Brain microvascular endothelial cell (primary cell): ENCODE measurements around the gene DENND5B.
"Not testable (repeated sequence)": the region's sequence is repeated elsewhere in the genome, so short reads cannot be mapped to it uniquely, and the experiment has no call there.

ENCODE experiments used
- DNase-seq: peaks from one replicate; pipeline ENCODE4 v3.0.0-alpha.2; 2020
- H3K27ac ChIP-seq: fragments of 250-450 bp; sonication (Bioruptor Pico); 2 replicates; pipeline ENCODE4 v1.5.1; 2020; ENCODE audit warnings: mild to moderate bottlenecking, moderate library complexity
- H3K27me3 ChIP-seq: fragments of 250-450 bp; sonication (Bioruptor Pico); replicated peaks from 2 replicates; pipeline ENCODE4 v1.5.1; 2020; ENCODE audit warnings: mild to moderate bottlenecking
- H3K36me3 ChIP-seq: fragments of 250-450 bp; sonication (Bioruptor Pico); replicated peaks from 2 replicates; pipeline ENCODE4 v1.5.1; 2020; ENCODE audit warnings: mild to moderate bottlenecking
- H3K4me3 ChIP-seq: 2 replicates; pipeline ENCODE4 v1.5.1; 2011; ENCODE audit warnings: low read depth, mild to moderate bottlenecking, control low read depth, low read length, moderate library complexity
- in situ Hi-C: cut with HindIII; loops from 2 replicates; pipeline ENCODE4 v1.10.0; 2017; ENCODE audit warnings: low sequenced_read_pairs, low pct_ligation_motif_present
- TF ChIP-seq, protein P1 (sequence below): IDR thresholded peaks from 2 replicates; pipeline ENCODE4 v1.5.1; 2011; ENCODE audit warnings: low read depth, mild to moderate bottlenecking, moderate library complexity, low read length, control low read depth, inconsistent platforms; ENCODE audit errors: missing control alignments

DENND5B gene

DNA sequence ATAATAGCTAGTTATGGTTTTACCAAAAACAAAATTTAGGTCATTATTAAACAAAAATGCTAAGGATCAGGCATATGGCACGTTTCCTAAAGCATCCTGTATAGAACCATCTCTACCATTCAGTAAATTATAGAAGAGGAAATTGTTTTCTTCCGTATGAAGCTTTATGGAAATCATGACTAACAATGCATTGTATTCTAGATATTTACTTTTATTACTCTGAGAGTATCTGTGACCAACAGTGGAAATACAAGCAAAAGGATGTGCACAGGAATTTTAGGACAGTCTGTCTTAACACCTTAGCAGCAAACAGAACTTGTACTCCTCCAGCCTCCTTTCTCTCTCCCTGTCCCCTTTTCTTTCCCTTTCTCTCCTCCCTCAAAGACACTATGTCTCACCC lies 7.1 kb downstream of the DENND5B start:
- H3K27ac ChIP-seq: no peak overlapping the region

DNA sequence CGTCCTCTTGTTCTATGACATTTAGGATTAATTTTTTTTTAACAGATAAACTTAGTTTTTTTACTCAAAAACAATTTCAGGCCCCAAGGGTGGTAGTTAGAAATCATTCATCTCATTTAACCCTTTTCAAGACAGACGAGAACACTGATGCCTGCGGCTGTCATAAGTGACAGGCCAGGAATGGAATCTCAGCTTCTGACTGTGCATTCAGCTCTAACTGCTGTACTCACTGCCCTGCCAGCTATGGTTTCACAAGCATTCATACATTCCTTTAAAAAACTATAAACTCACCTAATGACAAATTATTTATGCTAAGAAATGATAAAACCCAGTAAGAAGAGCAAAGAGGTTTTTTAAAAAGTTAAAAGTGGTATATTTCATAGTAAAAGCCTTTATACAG lies 8.8 kb downstream of the DENND5B start:
- in situ Hi-C loops: no loop called here
- TF ChIP-seq, protein P1, sequence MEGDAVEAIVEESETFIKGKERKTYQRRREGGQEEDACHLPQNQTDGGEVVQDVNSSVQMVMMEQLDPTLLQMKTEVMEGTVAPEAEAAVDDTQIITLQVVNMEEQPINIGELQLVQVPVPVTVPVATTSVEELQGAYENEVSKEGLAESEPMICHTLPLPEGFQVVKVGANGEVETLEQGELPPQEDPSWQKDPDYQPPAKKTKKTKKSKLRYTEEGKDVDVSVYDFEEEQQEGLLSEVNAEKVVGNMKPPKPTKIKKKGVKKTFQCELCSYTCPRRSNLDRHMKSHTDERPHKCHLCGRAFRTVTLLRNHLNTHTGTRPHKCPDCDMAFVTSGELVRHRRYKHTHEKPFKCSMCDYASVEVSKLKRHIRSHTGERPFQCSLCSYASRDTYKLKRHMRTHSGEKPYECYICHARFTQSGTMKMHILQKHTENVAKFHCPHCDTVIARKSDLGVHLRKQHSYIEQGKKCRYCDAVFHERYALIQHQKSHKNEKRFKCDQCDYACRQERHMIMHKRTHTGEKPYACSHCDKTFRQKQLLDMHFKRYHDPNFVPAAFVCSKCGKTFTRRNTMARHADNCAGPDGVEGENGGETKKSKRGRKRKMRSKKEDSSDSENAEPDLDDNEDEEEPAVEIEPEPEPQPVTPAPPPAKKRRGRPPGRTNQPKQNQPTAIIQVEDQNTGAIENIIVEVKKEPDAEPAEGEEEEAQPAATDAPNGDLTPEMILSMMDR: no peak
- H3K4me3 ChIP-seq: no peak overlapping the region
- no peaks in the 10 kb centered on the region for H3K36me3 ChIP-seq
- no peaks in the 10 kb centered on the region for H3K27me3 ChIP-seq
- H3K27ac ChIP-seq: no peak overlapping the region
- peak; percentile 69 for DNase-seq

More for the DNA sequence above, 7.1 kb downstream of the DENND5B start:
- Histone ChIP-seq H3K36me3 (no peaks in the 10 kb centered on the region), H3K27me3 (no peaks in the 10 kb centered on the region), H3K4me3 (no peak overlapping the region)
- no peak for DNase-seq
- TF ChIP-seq, protein P1: no peak
- in situ Hi-C loops: no loop called here

DNA sequence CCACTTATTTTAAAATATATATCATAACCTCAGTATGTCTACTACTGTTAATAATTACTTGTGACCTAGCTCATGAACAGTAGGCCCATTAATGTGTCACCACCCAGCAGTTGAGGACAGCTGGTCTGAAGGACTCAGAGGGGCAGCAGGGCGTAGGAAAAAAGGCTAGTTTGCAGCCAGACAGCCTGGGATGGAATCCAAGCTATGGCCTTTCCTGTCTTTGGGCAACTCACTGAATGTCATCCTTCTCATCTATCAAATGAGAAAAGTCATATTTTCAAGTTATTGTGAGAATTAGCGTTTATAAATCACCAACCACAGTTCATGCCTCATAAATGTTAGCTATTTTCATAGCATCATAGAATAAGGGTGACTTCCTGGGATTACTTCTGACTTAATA lies 12.3 kb downstream of the DENND5B start:
- no peaks in the 10 kb centered on the region for H3K27me3 ChIP-seq
- H3K27ac ChIP-seq: no peak overlapping the region
- no peaks in the 10 kb centered on the region for H3K36me3 ChIP-seq
- DNase-seq: no peak
- TF ChIP-seq, protein P1: no peak
- no peak overlapping the region for H3K4me3 ChIP-seq
- in situ Hi-C loops: no loop called here

DNA sequence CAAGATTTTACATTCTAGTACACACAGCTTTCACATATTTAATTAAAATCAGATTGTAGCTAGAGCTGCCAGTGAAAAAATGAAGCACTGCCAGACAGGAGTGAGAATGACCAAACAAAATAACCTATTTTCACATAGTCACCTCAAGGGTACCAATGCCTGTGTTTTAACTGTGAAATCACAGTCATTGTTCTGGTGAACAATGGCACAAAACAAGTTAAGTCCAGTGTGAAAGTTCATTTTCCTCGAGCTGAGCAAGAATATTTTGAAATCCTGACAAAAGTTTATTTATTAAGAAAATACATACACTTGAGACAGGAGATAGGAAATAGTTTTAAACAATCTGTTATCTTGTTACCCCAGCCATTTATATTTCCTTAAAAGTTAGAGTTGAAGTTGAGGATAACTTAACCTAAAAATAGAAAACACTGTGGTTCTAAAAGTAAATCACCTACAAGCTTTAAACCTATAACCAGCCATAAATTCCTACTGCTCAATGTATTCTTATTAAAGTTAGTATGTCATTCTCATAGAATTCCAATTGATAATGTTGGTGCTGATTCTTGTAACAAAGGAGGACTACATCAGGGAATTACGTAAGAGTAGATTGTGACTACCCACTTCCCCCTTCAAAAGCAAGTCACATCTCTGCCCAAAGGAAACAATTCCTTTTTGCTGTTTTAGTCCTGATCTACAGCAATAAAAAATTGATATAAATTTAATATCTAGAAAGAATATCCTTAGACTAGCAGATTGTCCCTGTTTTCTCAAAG lies 15.9 kb downstream of the DENND5B start:
- Histone ChIP-seq H3K36me3 (no peaks in the 10 kb centered on the region), H3K4me3 (no peak overlapping the region), H3K27ac (no peak overlapping the region), H3K27me3 (no peaks in the 10 kb centered on the region)
- in situ Hi-C loops: no loop called here
- TF ChIP-seq, protein P1: no peak
- no peak for DNase-seq

DNA sequence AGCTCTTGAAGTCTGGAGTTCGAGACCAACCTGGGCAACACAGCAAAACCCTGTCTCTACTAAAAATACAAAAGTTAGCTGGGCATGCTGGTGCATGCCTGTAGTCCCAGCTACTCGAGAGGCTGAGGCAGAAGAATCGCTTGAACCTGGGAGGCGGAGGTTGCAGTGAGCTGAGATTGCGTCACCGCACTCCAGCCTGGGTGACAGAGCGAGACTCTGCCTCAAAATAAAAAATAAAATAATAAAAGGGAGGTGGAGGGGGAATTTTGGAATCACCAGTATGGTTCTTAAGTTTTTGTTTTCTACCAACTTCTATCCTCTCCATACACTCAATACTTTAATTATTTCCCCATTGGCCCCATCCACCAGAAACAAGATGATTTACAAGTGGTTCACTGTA lies 16.6 kb downstream of the DENND5B start:
- H3K36me3 ChIP-seq, in situ Hi-C loops, H3K4me3 ChIP-seq, DNase-seq, H3K27me3 ChIP-seq, H3K27ac ChIP-seq: not testable (repeated sequence)

DNA sequence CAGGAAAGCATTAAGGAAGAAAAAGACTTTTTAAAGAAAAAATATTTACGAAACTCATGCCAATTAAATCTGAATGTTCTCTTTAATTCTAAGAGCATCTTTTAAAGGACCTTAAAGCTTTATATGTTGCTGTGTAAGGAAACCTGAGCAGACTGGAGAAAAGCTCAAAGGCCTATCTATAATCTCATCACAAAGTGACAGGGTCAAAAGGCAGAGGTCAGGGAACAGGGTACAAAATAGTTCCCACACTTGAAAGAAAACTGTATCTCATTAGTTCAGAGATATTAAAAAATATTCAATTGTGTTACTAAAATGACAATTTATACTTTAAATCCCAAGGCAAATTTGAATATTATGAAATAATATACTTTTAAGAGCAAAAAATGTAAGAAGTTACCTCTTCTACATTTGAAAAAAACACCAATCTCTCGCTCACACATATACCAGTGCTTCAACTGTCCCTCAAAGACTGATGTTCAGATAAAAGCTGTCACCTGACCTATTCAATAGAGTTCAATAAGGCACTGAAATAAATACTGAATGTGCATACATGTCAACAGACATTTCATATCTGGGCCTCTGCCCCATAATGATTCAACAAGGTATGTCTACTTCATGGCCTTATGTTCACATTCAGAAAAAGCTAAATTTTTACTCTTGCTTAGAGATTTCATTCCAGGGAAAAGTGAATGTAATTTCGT lies 17.9 kb downstream of the DENND5B start:
- H3K4me3 ChIP-seq: no peak overlapping the region
- TF ChIP-seq, protein P1: no peak
- H3K36me3 ChIP-seq: no peaks in the 10 kb centered on the region
- in situ Hi-C loops: no loop called here
- H3K27me3 ChIP-seq: no peaks in the 10 kb centered on the region
- DNase-seq: no peak
- no peak overlapping the region for H3K27ac ChIP-seq
